Lower leg skin (tissue), 4 donors: ENCODE results near the gene KXD1. TPM values are rescaled to one million over a fixed set of nuclear protein-coding genes. Genes with fewer than 3 reads are reported as not detected.

Experiments used
- DNase-seq, 2 donors: peaks; one replicate each; pipeline ENCODE4 v3.0.0-alpha.2; 2019; ENCODE audit warnings: low spot score in 2 of 2
- H3K4me3 ChIP-seq: fragments of 200-600 bp; sonication (generic); 2 replicates; pipeline ENCODE4 v1.5.1; 2017; ENCODE audit warnings: mild to moderate bottlenecking, low read depth; ENCODE audit not compliant: poor library complexity, severe bottlenecking
- CTCF ChIP-seq, 3 donors: fragments of 450-650 bp; IDR thresholded peaks; one replicate each; pipeline ENCODE4 v1.5.1; 2016; ENCODE audit warnings: antibody characterized with exemption in 3 of 3, mild to moderate bottlenecking in 3 of 3, moderate library complexity in 2 of 3
- POLR2A ChIP-seq, 2 donors: fragments of 450-650 bp; IDR thresholded peaks; one replicate each; pipeline ENCODE4 v1.6.1; 2016 to 2017; ENCODE audit warnings: antibody characterized with exemption in 2 of 2, mild to moderate bottlenecking in 1 of 2, moderate library complexity in 1 of 2
- WGBS, 2 donors: methylation state at CpG; one replicate each; pipeline ENCODE4 v1.1.5; 2018; 5-methylcytosine and 5-hydroxymethylcytosine counted together
- intact Hi-C: fragments of 100-400 bp; cut with DNase I; formaldehyde crosslinking; loops from one replicate; pipeline ENCODE4 v1.15.0; 2023; ENCODE audit warnings: low total_unique reads
- total RNA-seq, 4 donors: library from RNA; depleted of rRNA; stranded (reverse); fragments of >200 nt; gene quantifications; one replicate each; pipeline ENCODE4 v1.1.0, GENCODE V29; 2016

KXD1 gene
- 10 to 100 TPM; 61.9 to 98.5 (median 89.7) TPM for total RNA-seq

GRCh38 chr19:18557411-18558201 lies at the start of gene KXD1:
TSS of gene KXD1 (plus strand) at chr19:18557870. CDS start at chr19:18562057, 4,187 bp downstream.
- WGBS, 2 donors = 1% methylated on average over 41 to 52 of the region's 58 CpGs
- TF ChIP-seq POLR2A (IDR thresholded peaks at IDR 0.05) = no peak
- no peak for TF ChIP-seq CTCF (IDR thresholded peaks at IDR 0.05)

DNA sequence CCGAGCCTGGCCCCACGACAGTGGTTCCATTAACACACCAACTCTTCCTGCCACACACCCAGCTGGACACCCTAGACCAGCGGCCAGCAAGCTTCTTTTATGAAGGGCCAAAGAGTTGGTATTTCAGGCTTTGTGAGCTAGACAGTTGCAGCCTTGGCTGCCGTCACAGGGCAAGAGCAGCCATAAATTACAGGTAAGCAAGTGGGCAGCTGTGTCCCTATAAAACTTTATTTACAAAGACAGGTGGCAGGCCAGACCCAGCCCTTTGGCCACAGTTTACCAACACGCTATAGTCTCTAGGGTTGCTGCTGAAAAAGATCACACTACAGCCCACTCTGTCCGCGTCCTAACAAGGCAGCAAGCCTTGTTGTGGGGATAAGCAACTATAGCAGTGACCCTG lies 49.1 kb upstream of the KXD1 start:
- H3K4me3 ChIP-seq = no peak overlapping the region
- intact Hi-C loops = no loop called here
- WGBS, 2 donors = 94 to 95% methylated on average over 7 of the region's 7 CpGs

More at GRCh38 chr19:18557411-18558201, at the start of gene KXD1:
- peak within 1 kb of the TSS; percentile 84 for H3K4me3 ChIP-seq
- DNase-seq = peak; percentile 98 to 99
- intact Hi-C loops = no loop called here

GRCh38 chr19:18510216-18510615 lies 47.5 kb upstream of the KXD1 start:
- no peak overlapping the region for H3K4me3 ChIP-seq
- WGBS, 2 donors = 94 to 96% methylated on average over 8 of the region's 8 CpGs
- TF ChIP-seq POLR2A (IDR thresholded peaks at IDR 0.05) (no peak), CTCF (IDR thresholded peaks at IDR 0.05) (no peak)
- intact Hi-C loops = no loop called here
- DNase-seq = no peak

More for the DNA sequence above, 49.1 kb upstream of the KXD1 start:
- TF ChIP-seq CTCF (IDR thresholded peaks at IDR 0.05) = no peak
- no peak for TF ChIP-seq POLR2A (IDR thresholded peaks at IDR 0.05)
- no peak for DNase-seq

GRCh38 chr19:18513868-18514267 lies 43.8 kb upstream of the KXD1 start:
- H3K4me3 ChIP-seq = no peak overlapping the region
- no peak for TF ChIP-seq CTCF (IDR thresholded peaks at IDR 0.05)
- no peak for TF ChIP-seq POLR2A (IDR thresholded peaks at IDR 0.05)
- WGBS, 2 donors = 74 to 84% methylated on average over 11 of the region's 11 CpGs
- intact Hi-C loops = no loop called here
- DNase-seq = peak in 1 of 2 donors; percentile 49

DNA sequence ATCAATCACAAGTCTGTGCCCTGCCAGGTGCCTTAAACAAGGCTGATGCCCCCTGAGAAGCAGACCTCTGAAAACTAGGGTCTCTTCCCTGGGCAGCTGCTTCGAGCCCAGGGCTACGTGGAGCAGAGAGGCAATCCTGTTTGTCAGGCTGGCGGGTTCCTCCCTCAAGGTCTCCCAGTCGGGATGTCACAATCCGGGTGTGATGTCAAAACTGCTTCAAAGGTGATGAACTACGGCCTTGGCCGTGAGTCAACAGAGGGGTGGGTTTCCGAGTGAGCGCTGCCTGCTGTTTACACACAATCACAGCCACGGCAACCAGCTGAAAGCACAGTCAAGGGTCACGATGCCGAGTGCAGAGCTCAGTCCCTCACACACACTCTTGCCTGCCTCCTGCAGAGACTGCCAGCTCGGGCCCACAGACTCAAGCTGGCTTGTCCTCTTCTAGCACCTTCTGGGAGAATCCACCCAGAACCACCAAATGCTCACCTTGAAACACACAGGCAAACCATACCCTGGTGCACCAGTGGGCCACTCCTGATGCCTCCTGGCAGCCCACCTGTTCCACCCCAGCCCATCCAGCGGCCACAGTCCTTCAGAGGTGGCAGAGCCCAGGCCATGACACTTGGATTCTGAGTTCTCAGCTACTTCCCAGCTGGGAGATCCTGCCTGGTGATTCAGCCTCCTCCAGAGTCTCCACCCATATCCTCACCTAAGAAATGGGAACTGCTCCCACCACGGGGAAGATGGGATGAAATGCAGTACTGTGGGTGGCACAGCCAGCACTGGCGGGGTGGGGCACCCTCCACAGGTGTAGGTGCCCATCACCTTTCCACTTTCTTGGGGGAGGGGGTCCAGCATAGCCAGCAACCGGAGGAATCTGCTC lies 42.6 kb upstream of the KXD1 start:
- TF ChIP-seq CTCF (IDR thresholded peaks at IDR 0.05) (peak in 1 of 3 donors; percentile 89), POLR2A (IDR thresholded peaks at IDR 0.05) (no peak)
- intact Hi-C loops = no loop called here
- peak; percentile 47 to 93 for DNase-seq
- no peak overlapping the region for H3K4me3 ChIP-seq
- WGBS, 2 donors = 47 to 54% methylated on average over 15 to 17 of the region's 17 CpGs
